Measurements from ENCODE around the gene ESYT2. TPM values are rescaled to one million over a fixed set of nuclear protein-coding genes. Genes with fewer than 3 reads are reported as not detected.

The ESYT2 gene
- total RNA-seq, 2 donors from 2014 or later = 145 to 181 TPM

DNA sequence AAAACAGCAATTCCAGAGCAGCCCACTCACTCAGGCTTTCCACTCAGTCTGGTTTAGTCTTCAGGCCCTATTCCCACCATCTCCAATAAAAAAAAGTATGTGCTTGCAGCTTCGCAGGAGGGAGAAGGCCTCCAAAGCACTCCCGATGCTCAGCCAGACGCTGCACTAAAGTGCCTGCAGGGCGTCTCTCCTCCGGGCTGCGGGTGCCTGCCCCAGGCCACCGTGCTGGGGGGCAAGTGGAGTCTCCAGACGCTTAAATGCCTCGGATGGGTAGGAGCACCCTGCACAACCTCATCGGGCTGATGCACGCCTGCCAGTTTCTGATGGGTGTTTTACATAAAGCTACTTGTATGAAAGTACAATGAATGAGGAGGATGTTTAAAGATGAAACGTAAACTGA, 93.4 kb downstream of the ESYT2 start:
- DNase-seq (ENCODE audit: low spot score) = no peak
- intact Hi-C loops (cut with DNase I) = no loop called here

DNA sequence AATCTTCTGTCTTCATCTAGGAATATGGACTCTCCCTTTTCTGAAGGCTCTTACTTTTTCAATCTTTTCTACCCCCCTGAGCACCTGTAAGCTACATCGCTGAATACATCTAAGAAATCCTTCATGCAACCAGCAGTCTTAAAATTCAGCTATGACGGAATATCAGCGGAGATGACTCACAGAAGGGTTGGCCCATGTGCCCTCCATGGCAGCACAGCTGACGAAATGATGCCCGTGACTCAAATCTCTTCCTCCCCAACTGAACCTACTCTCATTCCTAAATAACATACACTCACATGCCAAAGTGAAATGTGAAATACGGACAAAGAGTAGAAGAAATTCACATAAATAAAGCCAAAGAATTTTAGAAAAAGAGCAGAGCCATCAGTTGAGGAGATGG, 94.4 kb downstream of the ESYT2 start:
- no peak for DNase-seq (ENCODE audit: low spot score)
- intact Hi-C loops (cut with DNase I) = no loop called here

DNA sequence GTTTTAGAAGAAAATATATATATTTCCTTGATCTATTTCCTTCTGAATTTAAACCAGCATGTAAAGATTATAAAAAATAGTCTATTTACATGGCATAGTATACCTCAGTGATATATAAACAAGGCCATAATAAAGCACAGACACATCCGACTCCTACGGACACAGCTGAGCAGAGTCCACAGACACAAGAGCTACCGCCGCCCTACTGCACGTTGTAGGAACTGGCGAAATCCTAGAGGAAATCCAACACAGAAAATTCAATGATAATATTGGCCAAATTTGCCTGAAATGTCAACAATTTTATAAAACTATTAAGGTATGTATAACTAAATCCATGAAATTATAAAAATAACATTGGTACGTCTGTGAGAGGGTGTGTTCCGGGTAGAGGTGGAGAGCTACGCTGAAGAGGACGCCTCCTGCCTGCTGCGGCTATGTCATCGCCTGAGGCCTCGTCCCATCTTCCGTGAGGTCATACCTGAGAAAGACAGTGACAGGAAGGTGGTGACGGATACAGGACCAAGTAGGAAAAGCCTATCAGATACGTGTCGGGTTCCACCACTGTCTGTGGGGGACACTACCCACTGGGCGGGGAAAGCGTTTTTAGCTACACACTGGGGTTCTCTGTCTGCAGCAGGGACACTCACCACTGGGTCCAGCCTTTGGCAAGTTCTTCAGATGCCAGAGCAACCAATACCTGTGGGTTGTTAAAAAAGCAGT, 95.4 kb downstream of the ESYT2 start:
- intact Hi-C loops (cut with DNase I) = no loop called here
- no peak for DNase-seq (ENCODE audit: low spot score)

DNA sequence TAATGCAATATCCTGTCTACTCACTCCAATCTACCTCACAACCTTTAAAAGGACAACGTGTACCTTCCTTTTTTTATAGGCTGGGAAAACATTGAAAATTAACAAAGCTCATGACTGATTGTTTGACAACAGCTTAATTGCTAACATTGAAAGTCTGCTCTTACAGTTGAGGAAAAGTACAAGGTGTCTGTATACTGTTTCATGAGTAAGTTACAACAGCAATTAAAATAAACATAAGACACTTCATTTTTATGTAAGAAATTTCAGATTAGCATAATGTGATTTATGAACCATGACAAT, 96.1 kb downstream of the ESYT2 start:
- intact Hi-C loops (cut with DNase I) = no loop called here
- no peak for DNase-seq (ENCODE audit: low spot score)

DNA sequence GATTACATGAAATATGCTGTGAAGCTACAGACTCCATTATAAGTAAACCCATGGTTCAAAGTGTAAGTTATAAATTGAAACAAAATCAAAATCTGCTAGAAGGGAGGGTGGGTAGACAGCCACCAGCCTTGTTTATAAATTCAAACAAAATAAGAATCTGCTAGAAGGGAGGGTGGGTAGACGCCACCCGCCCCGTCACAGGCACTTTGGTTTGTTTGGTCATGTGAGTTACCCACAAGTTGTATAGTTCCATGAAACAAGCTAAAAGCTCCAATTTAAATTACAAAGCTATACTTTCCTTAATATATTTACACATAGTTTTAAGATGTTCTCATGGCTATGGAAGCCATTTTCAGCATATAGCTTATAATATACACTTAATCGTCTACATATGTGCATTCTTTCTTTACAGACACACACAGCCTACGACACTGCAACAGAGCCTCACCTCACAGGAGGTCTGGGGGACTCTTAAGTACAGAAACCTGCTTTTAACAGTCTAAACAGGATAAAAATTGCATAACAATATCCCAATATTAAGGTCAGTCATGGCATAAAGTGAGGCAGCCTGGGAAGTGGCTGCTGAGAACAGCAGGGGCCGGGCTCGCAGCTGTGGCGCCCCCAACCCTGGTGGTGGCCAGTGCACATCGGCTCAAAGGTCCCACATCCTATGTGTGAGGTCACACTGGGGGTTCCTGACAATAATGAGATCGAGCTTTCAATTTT, 96.7 kb downstream of the ESYT2 start:
- DNase-seq (ENCODE audit: low spot score) = no peak

DNA sequence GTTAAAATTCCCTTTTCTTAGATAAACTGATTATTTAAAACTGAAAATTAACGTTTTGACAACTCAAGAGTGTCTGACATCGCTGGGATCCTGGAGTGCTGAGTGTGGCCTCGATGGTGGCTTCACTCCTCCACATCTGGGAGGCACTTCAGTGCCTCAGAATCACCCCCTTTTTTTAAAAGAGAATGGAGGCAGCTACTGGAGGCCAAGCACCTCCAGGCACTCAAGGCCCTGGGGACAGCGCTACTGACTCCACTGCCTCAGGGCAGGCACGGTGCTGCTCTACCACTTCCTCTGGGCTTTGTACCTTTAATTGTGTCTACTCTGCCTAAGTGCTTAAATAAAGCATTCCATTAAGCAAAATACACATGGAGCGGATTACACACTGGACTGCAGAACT, 97.5 kb downstream of the ESYT2 start:
- DNase-seq (ENCODE audit: low spot score) = no peak
- intact Hi-C loops (cut with DNase I) = no loop called here

More for the DNA sequence above, 96.7 kb downstream of the ESYT2 start:
- intact Hi-C loops (cut with DNase I) = no loop called here

DNA sequence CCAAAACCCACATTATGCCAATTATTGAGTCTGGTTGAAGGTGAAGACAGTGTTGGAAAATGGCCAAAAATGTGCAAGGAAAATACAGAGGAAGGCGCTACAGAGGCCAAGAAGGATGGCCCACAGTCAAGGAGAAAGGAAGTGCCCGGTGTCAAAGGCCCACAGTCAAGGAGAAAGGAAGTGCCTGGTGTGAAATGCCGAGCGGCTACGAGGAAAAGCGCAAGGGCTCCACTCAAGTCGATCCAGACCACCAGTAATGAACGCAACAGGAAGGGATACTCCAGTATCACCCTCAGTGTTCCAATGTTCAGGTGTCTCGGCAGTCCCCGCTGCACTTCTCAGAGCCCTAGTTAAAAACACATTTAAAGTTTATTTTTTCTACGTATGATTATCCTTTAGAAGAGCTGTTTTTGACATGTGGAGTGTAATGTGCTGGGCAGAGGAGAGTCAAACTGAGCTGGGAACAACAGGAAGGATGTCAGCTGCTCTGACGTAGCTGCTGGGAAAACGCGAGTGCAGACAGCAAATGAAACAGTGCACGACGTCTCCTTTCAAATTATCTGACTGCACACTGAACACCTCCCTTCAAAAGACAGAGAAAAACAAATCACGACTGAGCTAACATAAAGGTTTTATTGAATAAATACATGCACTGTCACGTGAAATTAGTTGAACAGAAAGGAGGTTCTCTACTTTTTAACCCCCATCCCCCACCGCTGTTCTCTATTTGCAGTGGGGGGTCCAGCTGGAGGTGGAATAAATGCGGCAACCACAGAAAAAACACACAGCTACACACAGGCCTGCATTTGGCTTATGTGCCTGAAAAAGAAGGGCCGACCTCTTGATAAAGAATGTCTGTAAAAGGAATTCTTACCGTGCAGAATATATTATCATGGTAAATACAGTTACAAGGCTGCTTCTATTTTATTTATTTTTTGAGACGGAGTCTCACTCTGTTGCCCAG, 98.6 kb downstream of the ESYT2 start:
- no peak for DNase-seq (ENCODE audit: low spot score)
- intact Hi-C loops (cut with DNase I) = no loop called here

DNA sequence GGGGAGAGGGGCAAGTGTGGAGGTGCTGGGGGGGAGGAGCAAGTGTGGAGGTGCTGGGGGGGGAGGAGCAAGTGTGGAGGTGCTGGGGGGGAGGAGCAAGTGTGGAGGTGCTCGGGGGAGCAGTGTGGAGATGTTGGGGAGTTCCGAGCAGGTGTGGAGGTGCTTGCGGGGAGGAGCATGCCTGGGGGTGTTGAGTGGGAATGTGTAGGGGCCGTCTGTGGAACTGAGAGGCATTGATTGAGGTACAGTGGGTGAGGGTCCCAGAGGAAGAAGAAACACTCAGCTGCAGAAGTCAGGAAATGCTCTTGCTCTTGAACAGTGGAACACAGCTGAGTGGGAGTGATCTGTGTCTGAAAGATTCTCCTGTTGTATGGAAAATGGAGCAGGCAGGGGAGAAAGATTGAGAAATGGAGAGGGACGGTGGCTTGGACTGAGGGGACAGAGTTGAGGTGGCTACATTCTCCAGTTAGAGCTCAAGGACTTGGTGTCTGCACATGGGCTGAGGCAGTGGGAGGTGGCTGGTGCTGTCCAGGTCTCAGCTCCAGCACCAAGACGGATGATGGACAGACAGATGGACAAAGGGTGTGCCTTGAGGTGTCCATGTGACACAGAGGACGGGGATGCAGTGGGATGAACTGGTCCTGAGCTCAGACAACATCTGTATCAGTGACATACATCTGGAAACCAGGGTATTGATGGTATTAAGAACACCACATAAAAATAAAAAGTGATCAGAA, 99.5 kb downstream of the ESYT2 start:
- intact Hi-C loops (cut with DNase I) = no loop called here
- DNase-seq (ENCODE audit: low spot score) = no peak

DNA sequence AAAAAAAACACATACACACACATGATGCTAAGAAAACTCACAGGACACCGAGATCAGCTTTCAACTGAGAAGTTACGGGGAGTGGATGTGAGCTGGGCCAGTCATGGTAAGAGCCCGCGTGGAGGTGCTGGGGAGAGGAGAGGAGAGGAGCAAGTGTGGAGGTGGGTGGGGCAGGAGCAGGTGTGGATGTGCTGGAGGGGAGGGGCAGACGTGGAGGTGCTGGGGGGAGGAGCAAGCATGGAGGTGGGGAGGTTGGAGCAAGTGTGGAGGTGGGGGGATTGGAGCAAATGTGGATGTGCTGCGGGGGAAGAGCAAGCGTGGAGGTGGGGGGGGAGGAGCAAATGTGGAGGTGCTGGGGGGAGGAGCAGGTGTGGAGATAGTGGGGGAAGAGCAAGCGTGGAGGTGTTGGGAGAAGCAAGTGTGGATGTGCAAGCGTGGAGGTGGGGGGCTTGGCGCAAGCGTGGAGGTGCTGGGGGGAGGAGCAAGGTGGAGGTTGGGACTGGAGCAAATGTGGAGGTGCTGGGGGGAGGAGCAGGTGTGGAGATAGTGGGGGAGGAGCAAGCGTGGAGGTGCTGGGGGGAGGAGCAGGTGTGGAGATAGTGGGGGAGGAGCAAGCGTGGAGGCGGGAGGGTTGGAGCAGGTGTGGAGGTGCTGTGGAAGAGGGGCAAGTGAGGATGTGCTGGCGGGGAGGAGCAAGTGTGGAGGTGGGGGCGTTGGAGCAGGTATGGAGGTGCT, 100.2 kb downstream of the ESYT2 start:
- no peak for DNase-seq (ENCODE audit: low spot score)
- intact Hi-C loops (cut with DNase I) = no loop called here

DNA sequence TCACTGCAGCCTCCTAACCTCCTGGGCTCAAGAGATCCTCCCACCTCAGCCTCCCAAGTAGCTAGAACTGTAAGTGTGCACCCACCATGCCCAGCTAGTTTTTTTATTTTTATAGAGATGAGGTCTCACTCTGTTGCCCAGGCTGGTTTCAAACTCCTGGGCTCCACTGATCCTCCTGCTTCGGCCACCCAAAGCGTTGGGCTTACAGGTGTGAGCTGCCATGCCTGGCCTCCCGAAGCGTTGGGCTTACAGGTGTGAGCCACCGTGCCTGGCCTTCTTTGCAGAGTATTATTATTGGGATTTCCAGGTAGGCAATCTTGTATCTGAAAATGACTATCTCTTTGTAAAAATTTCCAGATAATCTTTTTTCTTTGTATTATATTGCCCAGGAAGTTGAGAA, 101.6 kb downstream of the ESYT2 start:
- DNase-seq (ENCODE audit: low spot score) = no peak
- intact Hi-C loops (cut with DNase I) = no loop called here

DNA sequence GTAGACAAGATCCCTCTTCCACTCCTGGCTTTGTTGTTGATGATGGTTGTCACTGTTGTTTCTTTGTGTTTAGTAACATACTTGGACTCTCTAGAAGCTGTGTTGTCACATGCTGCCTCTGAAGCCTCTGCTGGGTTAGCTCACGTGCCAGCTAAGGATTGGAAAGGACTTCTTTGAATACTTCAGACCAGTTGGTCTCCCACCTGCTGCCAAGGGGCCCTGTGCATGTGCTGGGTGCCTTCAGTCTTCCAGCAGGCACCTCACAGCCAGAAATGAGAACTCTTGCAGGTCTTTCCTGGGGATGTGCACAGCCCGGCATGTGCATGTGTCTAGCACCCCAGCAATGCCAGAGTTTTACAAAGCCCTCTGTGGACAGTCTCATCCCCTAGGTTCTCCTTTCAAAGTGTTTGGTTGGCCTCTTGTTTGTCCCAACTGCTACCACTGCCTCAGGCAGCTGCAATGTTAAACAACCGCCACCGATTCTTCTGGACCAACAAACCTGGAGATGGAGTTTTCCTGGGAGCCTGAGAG, 103.0 kb downstream of the ESYT2 start:
- DNase-seq (ENCODE audit: low spot score) = no peak
- intact Hi-C loops (cut with DNase I) = no loop called here

DNA sequence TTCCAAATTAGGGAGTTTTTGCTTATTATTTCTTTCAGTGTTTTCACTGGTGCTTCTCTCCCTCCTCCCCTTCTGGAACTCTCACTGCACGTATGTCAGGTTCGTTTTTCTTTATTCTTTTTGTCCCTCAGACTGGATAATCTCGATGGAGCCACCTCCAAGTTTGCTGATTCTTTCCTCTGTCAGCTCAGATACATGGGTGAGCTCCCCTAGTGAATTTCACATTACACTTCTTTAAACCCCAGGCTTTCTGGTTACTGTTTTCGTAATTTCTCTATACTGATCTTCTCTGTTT, 103.9 kb downstream of the ESYT2 start:
- intact Hi-C loops (cut with DNase I) = no loop called here
- DNase-seq (ENCODE audit: low spot score) = no peak

DNA sequence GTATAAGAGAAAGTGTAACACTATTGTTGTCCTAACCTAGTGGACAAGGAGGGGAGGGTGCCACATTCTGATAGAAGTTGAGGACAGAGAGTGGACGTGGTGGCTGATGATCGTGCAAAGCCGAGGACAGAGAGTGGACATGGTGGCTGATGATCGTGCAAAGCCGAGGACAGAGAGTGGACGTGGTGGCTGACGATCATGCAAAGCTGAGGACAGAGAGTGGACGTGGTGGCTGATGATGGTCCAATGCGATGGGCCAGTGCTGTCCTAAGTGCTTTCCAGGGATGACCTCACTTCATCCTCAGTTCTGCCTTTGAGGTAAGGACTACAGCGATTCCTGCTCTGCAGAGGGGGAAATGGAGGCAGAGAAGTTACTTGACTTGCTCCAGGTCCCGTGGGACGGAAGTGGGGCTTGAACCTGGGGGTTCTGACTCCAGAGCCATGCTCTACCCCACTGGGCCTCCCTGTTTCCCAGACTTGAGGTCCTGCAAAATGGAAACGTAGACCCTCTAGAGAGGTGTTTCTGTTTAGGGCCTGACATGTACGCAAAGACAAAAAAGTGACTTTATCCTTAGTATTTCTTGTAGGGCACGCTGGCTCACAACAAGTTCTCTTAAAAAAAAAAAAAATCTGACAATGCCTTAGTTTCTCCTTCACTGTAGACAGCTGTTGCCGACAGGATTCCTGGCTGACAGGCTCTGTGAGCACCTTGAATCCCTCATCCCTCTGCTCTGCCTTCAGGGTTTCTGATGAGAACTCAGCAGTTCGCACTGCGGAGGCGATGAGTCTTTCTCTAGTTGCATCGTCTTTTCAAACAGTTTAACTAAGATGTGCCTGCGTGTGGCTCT, 104.4 kb downstream of the ESYT2 start:
- intact Hi-C loops (cut with DNase I) = no loop called here
- no peak for DNase-seq (ENCODE audit: low spot score)

DNA sequence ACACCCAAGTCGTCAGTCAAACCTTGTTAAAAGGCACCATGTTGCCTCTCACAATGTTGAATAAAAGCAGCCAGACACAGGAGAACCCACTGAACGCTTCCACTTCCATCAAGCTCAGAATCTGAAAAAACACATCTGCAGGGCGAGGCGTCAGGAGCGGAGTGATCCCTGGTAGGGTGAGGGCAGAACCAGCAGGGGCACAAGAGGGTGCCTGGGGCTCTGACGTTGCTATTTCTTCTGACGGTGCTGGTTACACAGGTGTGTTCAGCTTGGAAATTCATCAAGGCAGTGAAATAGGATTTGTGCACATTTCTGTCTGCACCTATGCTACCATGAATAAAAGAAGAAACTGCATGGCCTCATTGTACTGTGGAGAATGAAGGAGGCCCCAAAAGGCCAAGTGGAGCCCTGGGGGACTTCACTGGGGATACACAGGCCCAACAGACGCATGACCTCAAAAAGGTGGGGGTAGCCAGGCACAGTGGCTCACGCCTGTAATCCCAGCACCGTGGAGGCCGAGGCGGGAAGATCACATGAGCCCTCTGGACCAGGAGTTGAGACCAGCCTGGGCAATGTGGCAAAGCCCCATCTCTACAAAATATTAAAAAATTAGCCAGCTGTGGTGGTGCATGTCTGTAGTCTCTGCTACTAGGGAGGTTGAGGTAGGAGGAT, 105.5 kb downstream of the ESYT2 start:
- no peak for DNase-seq (ENCODE audit: low spot score)

DNA sequence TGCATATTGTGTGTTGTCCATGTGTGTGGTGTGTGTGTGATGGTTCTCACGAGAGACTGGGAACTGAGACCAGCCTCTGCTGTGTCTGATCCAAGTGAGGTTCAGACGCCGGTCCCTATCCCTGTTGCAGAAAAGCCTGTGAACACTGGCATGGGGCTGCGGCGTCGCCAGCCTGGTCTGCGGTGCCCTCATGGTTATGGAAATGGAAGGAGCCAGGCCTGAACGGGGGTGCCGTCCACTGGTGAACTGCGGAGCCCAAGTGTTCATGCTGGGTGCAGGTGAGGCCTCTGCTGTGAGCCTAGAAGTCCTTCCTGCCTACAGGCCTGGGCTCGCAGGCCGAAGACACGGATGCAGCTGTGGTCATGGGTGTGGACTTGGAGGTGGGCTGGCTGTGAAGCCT, 106.0 kb downstream of the ESYT2 start:
- intact Hi-C loops (cut with DNase I) = no loop called here
- DNase-seq (ENCODE audit: low spot score) = no peak

More for the DNA sequence above, 105.5 kb downstream of the ESYT2 start:
- intact Hi-C loops (cut with DNase I) = no loop called here

DNA sequence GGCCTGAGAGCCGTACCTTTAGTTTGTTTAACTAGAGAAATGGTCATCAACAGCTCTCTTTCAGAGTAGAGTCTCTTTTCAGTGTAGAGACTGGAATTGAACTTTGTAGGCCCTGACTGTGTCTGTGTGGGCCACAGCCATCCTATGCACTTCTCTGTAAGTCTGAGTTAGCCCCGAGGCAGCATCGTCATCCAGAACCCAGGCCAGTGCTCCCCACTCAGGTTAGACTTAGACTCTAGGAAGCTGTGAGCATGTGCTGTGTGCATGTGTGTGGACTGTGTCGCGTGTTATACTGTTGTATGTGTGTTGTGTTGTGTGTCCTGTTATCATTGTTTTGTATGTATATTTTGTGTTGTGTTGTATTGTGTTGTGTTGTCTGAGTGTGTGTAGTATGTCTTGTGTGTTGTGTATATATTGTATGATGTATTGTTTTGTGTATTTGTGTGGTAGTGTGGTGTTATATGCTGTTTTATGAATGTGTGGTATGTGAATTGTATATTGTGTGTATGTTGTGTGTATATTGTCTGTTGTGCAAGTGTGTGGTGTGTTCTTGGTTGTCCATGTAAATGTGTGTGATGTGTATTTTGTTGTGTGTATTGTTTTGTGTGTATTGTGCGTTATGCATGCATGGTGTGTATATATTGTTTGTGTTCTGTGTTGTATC, 106.6 kb downstream of the ESYT2 start:
- intact Hi-C loops (cut with DNase I) = no loop called here
- no peak for DNase-seq (ENCODE audit: low spot score)

DNA sequence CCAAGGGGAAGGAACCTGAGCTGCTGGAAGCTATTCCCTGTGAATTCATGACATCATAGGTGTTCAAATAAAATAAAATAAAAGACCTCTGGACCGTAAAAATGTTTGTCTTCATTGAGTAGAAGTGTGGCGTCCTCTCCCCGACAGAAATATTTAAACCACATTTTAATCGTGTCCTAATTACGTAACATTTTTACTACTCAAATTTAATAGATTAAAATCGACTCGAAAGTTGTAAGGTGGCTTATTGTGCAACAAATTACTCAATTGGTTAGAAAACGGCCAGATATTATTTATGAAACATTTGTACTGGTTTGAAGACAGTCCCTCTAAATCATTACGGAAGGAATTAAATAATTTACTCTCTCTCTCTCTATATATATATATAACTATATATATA, 109.2 kb downstream of the ESYT2 start:
- intact Hi-C loops (cut with DNase I) = no loop called here
- no peak for DNase-seq (ENCODE audit: low spot score)

Measured in posterior vena cava (tissue), 2 donors.